IMR-90 (cell line): ENCODE measurements around the gene SSBP3. TPM values are rescaled to one million over a fixed set of nuclear protein-coding genes. Genes with fewer than 3 reads are reported as not detected.

Source experiments
- ATAC-seq: fragments of 200-7000 bp; cut with Tn5 transposase; 2 replicates; pipeline ENCODE4 v1.9.1; 2020; ENCODE audit warnings: low read depth, mild to moderate bottlenecking, moderate library complexity
- BruUV-seq: library from RNA; stranded (reverse); fragments of 400-500 nt; replicated peaks from 2 replicates; lab custom pipeline; 2021; lab: Mats Ljungman, UMichigan
- CTCF ChIA-PET: fragments of 300-600 bp; formaldehyde crosslinking; extraction: SDS; loops from one replicate; lab custom pipeline; 2021; ENCODE audit warnings: antibody characterized with exemption; lab: Yijun Ruan, JAX
- POLR2A ChIA-PET: fragments of 300-600 bp; sonication (Branson Sonifier 250); formaldehyde crosslinking; loops from one replicate; lab custom pipeline; 2022; ENCODE audit warnings: antibody characterized with exemption; ENCODE audit not compliant: unreplicated experiment; lab: Charles Lee
- DNase-seq: peaks from one replicate; pipeline ENCODE4 v3.0.0; 2013
- H2AFZ ChIP-seq: replicated peaks from 2 replicates; pipeline ENCODE3; 2013; ENCODE audit warnings: low read length, mild to moderate bottlenecking; ENCODE audit not compliant: poor library complexity
- H2AK5ac ChIP-seq: 2 replicates; pipeline ENCODE4 v1.6.1; 2013; ENCODE audit warnings: low read depth, low read length, inconsistent platforms
- H2AK9ac ChIP-seq: replicated peaks from 2 replicates; pipeline ENCODE3; 2013; ENCODE audit warnings: mild to moderate bottlenecking, low read depth, low read length, moderate library complexity; ENCODE audit not compliant: poor library complexity
- H2BK120ac ChIP-seq: 2 replicates; pipeline ENCODE4 v1.6.1; 2013; ENCODE audit warnings: low read depth, low read length, inconsistent platforms
- H2BK15ac ChIP-seq: 3 replicates; pipeline ENCODE4 v1.6.1; 2013; ENCODE audit warnings: low read depth, low read length, inconsistent platforms
- H2BK20ac ChIP-seq: 2 replicates; pipeline ENCODE4 v1.6.1; 2013; ENCODE audit warnings: low read depth, mild to moderate bottlenecking, inconsistent platforms, low read length, moderate library complexity
- H2BK5ac ChIP-seq: 2 replicates; pipeline ENCODE4 v1.6.1; 2013; ENCODE audit warnings: mild to moderate bottlenecking, low read depth, low read length, inconsistent platforms; ENCODE audit not compliant: poor library complexity, severe bottlenecking
- H3K14ac ChIP-seq: replicated peaks from 2 replicates; pipeline ENCODE4 v1.6.1; 2013; ENCODE audit warnings: low read depth, low read length, inconsistent platforms
- H3K18ac ChIP-seq: 2 replicates; pipeline ENCODE4 v1.6.1; 2013; ENCODE audit warnings: low read depth, low read length, control low read depth
- H3K23ac ChIP-seq: 2 replicates; pipeline ENCODE4 v1.6.1; 2013; ENCODE audit warnings: low read depth, low read length, inconsistent platforms
- H3K27ac ChIP-seq: 2 replicates; pipeline ENCODE4 v1.5.1; 2013; ENCODE audit warnings: mild to moderate bottlenecking, control low read depth, low read length; ENCODE audit not compliant: insufficient read depth
- H3K27me3 ChIP-seq: 2 replicates; pipeline ENCODE4 v1.6.1; 2013; ENCODE audit warnings: low read length; ENCODE audit not compliant: control insufficient read depth, insufficient read depth
- H3K36me3 ChIP-seq: 2 replicates; pipeline ENCODE4 v1.6.1; 2013; ENCODE audit warnings: low read length, mixed read lengths; ENCODE audit not compliant: control insufficient read depth, insufficient read depth
- H3K4ac ChIP-seq: 2 replicates; pipeline ENCODE4 v1.6.1; 2013; ENCODE audit warnings: low read depth, low read length, inconsistent platforms
- H3K4me1 ChIP-seq: 2 replicates; pipeline ENCODE4 v1.6.1; 2013; ENCODE audit warnings: low read length, mixed read lengths; ENCODE audit not compliant: control insufficient read depth, insufficient read depth
- H3K4me2 ChIP-seq: 2 replicates; pipeline ENCODE4 v1.6.1; 2013; ENCODE audit warnings: low read depth, mild to moderate bottlenecking, control low read depth, low read length, moderate library complexity
- H3K4me3 ChIP-seq: 2 replicates; pipeline ENCODE4 v1.5.1; 2013; ENCODE audit warnings: low read depth, mild to moderate bottlenecking, control low read depth, low read length, moderate library complexity; ENCODE audit not compliant: insufficient read depth
- H3K56ac ChIP-seq: 2 replicates; pipeline ENCODE4 v1.6.1; 2013; ENCODE audit warnings: low read length, inconsistent platforms; ENCODE audit not compliant: insufficient read depth; ENCODE audit errors: extremely low read depth
- H3K79me1 ChIP-seq, 2 experiments: 2 replicates each; pipeline ENCODE4 v1.6.1; 2013; ENCODE audit warnings: low read length in 2 of 2, inconsistent platforms in 1 of 2, low read depth in 1 of 2
- H3K9ac ChIP-seq: 2 replicates; pipeline ENCODE4 v1.6.1; 2013; ENCODE audit warnings: low read depth, low read length, control low read depth
- H3K9me1 ChIP-seq: 2 replicates; pipeline ENCODE4 v1.6.1; 2013; ENCODE audit warnings: low read length, inconsistent platforms; ENCODE audit not compliant: insufficient read depth
- H3K9me3 ChIP-seq: 2 replicates; pipeline ENCODE4 v1.6.1; 2013; ENCODE audit warnings: low read length; ENCODE audit not compliant: control insufficient read depth, insufficient read depth
- H4K20me1 ChIP-seq: 2 replicates; pipeline ENCODE4 v1.6.1; 2013; ENCODE audit warnings: low read length, inconsistent platforms; ENCODE audit not compliant: insufficient read depth
- H4K5ac ChIP-seq: 2 replicates; pipeline ENCODE4 v1.6.1; 2013; ENCODE audit warnings: mild to moderate bottlenecking, low read depth, low read length, control low read depth
- H4K8ac ChIP-seq, 2 experiments: 2 replicates each; pipeline ENCODE4 v1.6.1; 2013; ENCODE audit warnings: low read depth in 2 of 2, low read length in 2 of 2, control low read depth in 1 of 2, inconsistent platforms in 1 of 2
- H4K91ac ChIP-seq: 2 replicates; pipeline ENCODE4 v1.6.1; 2013; ENCODE audit warnings: low read depth, low read length, inconsistent platforms; ENCODE audit not compliant: insufficient read depth
- CEBPB ChIP-seq: IDR thresholded peaks from 2 replicates; pipeline ENCODE4 v1.6.1; 2012; ENCODE audit warnings: low read depth, low read length, improper control_type of control experiment
- MXI1 ChIP-seq: IDR thresholded peaks from 2 replicates; pipeline ENCODE4 v1.6.1; 2012; ENCODE audit warnings: low read depth, mild to moderate bottlenecking, low read length, moderate library complexity, borderline replicate concordance
- SMC3 ChIP-seq: fragments of 150-350 bp; IDR thresholded peaks from 2 replicates; pipeline ENCODE4 v1.6.1; 2016; ENCODE audit warnings: low read depth, mild to moderate bottlenecking, antibody characterized with exemption, low read length, moderate library complexity
- WGBS, 2 experiments: methylation state at CpG; one replicate each; pipeline versions ENCODE4 v1.1.5 to v1.1.7; 2013; ENCODE audit warnings: missing lambda C conversion rate in 2 of 2; ENCODE audit not compliant: insufficient read length in 1 of 2; ENCODE audit errors: extremely low coverage in 2 of 2; 5-methylcytosine and 5-hydroxymethylcytosine counted together
- dilution Hi-C: fragments of 300-500 bp; cut with HindIII; formaldehyde crosslinking; loops from one replicate; pipeline ENCODE4 v1.14.3; 2018; ENCODE audit warnings: low sequenced_read_pairs; ENCODE audit not compliant: unreplicated experiment
- in situ Hi-C: fragments of 300-500 bp; cut with MboI; formaldehyde crosslinking; loops from 3 replicates; pipeline ENCODE4 v1.14.3; 2019; ENCODE audit warnings: low sequenced_read_pairs, inconsistent platforms, mixed read lengths
- intact Hi-C: fragments of 100-400 bp; cut with micrococcal nuclease; formaldehyde crosslinking; loops from 2 replicates; pipeline ENCODE4 v1.10.0; 2022
- polyA plus RNA-seq, 3 experiments: library from polyadenylated mRNA; depleted of rRNA; stranded (reverse); fragments of >200 nt; gene quantifications; 2 replicates each; pipeline ENCODE4 v1.2.3, GENCODE V29; 2012; ENCODE audit warnings: low replicate concordance in 1 of 3
- total RNA-seq: library from RNA; depleted of rRNA; stranded (reverse); fragments of >200 nt; gene quantifications from 2 replicates; pipeline ENCODE4 v1.2.3, GENCODE V29; 2012

The SSBP3 gene
- total and polyA plus RNA-seq, 2 of the 4 experiments (the other 2 are of a cell fraction): 10.9 to 39.6 TPM

GRCh38 chr1:54403808-54404261, 2.4 kb downstream of the SSBP3 start (continued):
- TF ChIP-seq MXI1 (0 out of 2 replicates have a peak, but pooled peaks have one; percentile 8), SMC3 (no peak; the same call in 1 of the 2 replicates)

DNA sequence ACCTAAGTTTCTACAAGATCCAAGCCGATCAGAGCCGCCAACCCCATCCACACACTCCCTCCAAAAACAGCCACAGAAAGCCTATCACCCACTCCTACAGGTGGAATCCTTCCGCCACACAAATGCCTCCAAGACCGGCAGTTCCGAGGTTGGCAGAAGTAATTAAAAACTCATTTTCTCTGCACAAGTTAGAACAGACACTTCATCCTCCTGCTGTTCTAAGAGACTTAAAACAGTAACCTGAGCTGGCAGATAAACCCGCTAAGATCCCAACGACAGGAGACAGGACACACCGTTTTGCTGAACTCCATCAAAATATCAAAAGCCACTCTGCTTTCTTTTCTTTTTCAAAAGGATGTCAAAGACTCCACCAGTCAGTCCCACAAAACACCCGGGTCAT, 2.8 kb downstream of the SSBP3 start:
- H3K9ac ChIP-seq: peak overlapping the region; percentile 27

More for the DNA sequence above, 2.8 kb downstream of the SSBP3 start:
- H3K9me3 ChIP-seq: no peaks in the 10 kb centered on the region
- H2AK5ac ChIP-seq: peak overlapping the region; percentile 72
- peak overlapping the region; percentile 38; the same call in 1 of the 2 replicates for H4K91ac ChIP-seq
- WGBS, 2 experiments: 20% methylated on average over 4 of the region's 9 CpGs; no CpG with 5 or more reads in 1 of the 2 experiments
- ChIA-PET CTCF (interaction anchor here (0.6 to 1.1 kb wide), 3 partner anchors 86 to 144 kb away, joined by 3 read pairs; no protein-coding TSS in a partner anchor), POLR2A (interaction anchor here (1.0 kb wide), 1 partner anchor 69 kb away, joined by 3 read pairs; no protein-coding TSS in a partner anchor)
- H3K4me2 ChIP-seq: peak overlapping the region; percentile 82
- no peak for DNase-seq
- H2BK20ac ChIP-seq: peak overlapping the region; percentile 47; the same call in 1 of the 2 replicates
- H2BK15ac ChIP-seq: peak overlapping the region; percentile 53; the same call in 1 of the 3 replicates
- BruUV-seq: no TSS peak
- dilution Hi-C loops: no loop called here
- peak overlapping the region; percentile 73 for H2AFZ ChIP-seq
- H4K20me1 ChIP-seq: peaks cover 32% of the 10 kb centered on the region
- peak overlapping the region; percentile 36; the same call in 1 of the 2 replicates for H3K56ac ChIP-seq
- peak overlapping the region; percentile 92 for H2AK9ac ChIP-seq
- peak overlapping the region; percentile 36; the same call in 1 of the 2 replicates for H3K27ac ChIP-seq
- H3K18ac ChIP-seq: peak overlapping the region; percentile 15; the same call in 1 of the 2 replicates
- H3K4ac ChIP-seq: peak overlapping the region; percentile 68
- H3K36me3 ChIP-seq: peaks cover 30% of the 10 kb centered on the region
- H3K4me1 ChIP-seq: peaks cover 16% of the 10 kb centered on the region
- no peak for TF ChIP-seq CEBPB
- peak overlapping the region; percentile 73 for H3K14ac ChIP-seq
- no peak for ATAC-seq
- peak overlapping the region; percentile 47 for H2BK120ac ChIP-seq
- H3K9me1 ChIP-seq: peaks cover 18% of the 10 kb centered on the region
- peaks cover 34 to 68% of the 10 kb centered on the region in 2 experiments for H3K79me1 ChIP-seq
- no peaks in the 10 kb centered on the region for H3K27me3 ChIP-seq
- in situ Hi-C loops: no loop called here
- H3K23ac ChIP-seq: peak overlapping the region; percentile 84
- H4K5ac ChIP-seq: no peak overlapping the region
- H4K8ac ChIP-seq: peak overlapping the region; percentile 35 to 42; a peak in 2 of 4 replicates
- intact Hi-C loops: loop anchor here (1.0 to 10.0 kb wide), 4 partner anchors 77 to 539 kb away; no protein-coding TSS in a partner anchor
- H2BK5ac ChIP-seq: peak overlapping the region; percentile 23
- peak overlapping the region; percentile 60 for H3K4me3 ChIP-seq
